Inflammatory macrophage treated with lipopolysaccharide for 1 hour (primary cell): ENCODE measurements around the gene PCNT.
"Not testable (repeated sequence)": the region's sequence is repeated elsewhere in the genome, so short reads cannot be mapped to it uniquely, and the experiment has no call there.

Experiments
- DNase-seq, 2 donors: peaks; one replicate each; pipeline ENCODE4 v3.0.0-alpha.2; 2020 to 2022

The PCNT gene

DNA sequence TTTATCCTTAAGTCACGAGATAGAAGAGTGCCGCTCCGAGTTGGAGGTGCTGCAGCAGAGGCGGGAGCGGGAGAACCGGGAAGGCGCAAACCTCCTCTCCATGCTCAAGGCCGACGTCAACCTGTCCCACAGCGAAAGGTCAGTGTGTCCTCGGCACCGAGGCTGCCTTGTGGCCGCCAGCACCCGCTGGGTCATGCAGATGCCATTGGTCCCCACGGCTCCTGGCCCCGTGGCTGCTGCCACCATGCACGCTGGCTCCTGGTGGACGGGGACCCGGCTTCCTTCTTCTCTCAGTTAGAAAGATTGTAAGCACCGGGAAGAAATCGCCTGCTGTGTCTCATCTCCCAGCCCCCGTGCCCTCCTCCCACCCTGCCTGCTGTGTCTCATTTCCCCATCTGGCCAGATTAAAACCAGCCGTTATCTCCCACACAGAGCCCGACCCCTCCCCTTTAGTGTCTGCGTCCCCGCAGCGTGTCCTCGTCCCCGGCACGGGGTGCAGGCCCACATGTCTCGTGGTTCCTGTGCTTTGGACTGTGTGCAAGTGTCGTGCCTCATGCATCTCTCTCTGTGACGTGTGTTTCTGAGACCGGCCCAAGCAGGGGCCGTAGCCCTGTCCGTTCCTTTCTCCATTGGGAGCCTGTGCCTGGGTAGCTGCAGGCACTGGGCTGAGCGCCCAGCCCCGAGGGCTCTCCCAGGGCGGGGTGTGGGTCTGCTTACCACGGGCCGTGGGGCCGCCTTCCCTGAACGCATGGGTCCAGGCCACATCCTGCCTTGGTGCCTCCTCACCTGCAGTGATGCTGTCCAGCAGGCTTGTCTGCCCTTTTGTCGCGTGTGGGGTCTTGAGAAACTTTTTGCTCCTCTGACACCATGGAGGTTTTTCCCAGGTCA lies 62.1 kb downstream of the PCNT start:
- DNase-seq: no peak

DNA sequence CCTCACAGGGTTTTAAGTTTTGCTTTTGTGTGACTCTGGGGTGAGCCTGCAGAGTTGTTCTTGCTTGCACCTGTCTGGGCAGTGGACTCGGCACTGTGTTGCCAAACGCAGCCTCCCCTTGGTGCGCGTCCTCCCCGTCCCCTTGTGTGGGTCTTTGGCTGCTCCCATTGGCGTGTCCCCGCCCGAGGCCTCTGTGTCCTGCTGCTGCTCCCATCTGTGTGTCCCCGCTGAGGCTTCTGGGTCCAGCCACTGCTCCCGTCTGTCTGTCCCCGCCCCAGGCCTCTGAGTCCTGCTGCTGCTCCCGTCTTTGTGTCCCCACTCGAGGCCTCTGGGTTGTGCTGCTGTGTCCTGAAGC lies 62.8 kb downstream of the PCNT start:
- DNase-seq: no peak

- DNase-seq: no peak
Observed at GRCh38 chr21:46388206-46388880, 64.4 kb downstream of the PCNT start.

GRCh38 chr21:46388896-46389295 lies 64.9 kb downstream of the PCNT start:
- DNase-seq: no peak

GRCh38 chr21:46390603-46391545 lies 66.9 kb downstream of the PCNT start:
- no peak for DNase-seq

DNA sequence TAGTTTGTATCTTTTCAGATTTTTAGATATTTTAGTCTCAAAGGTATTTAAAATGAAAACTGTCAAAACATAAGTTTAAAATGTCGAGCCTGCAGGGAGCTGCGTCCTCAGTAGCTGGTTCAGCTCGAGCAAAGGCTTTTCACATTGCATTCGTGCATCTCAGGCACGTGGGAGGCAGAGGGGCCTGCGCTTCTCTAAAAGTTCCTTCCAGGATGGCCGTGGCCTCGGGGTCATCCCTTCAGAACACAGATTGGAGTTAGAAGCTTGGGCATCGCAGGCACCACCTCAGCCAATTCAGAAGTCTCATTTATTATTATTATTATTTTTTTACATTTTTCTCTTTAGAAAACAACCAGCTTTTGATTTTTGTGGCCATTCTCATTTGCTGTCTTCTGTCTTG lies 67.8 kb downstream of the PCNT start:
- DNase-seq: no peak

DNA sequence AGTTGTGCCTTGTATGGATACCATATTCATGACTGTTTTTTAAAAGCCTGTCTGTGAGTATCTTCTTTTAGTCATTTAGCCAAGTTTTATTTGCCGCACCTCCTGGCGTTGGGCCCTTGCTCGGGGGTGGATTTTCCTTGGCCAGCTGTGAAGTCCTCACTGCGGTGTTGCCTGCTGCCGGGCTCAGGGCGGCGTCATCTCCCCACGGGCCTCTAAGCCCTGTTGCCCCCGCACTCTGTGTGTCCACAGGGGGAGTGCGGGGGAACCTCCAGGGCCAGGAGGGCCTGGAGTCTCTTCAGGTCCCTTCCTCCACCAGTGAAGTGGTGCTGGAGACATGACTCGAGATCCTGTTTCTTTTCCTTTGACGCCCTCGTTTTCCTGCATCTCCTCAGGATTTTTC lies 69.0 kb downstream of the PCNT start:
- no peak for DNase-seq

DNA sequence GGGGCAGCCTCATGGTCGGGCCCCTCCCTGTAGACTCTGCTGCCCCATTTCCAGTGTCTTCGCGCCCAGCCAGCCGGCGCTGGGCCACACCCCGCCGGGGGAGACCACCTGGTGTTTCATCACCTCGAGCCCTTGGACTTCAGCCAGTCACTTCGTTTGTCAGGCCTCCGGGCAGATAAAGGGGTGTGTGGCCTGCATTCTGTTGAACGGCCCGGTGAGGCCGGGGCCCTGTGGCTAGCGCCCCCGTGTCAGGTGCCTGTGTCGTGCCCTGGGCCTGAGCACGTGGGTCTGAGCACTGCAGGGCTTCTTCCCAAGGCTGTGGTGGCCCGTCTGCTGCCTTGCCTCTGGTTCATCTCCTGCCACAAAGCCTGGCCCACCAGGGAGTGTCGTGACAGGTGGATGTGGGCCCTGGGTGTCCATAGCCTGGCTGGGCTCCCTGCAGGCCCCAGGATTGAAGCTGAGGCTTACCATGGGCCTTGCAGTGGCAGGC lies 69.5 kb downstream of the PCNT start:
- no peak for DNase-seq

DNA sequence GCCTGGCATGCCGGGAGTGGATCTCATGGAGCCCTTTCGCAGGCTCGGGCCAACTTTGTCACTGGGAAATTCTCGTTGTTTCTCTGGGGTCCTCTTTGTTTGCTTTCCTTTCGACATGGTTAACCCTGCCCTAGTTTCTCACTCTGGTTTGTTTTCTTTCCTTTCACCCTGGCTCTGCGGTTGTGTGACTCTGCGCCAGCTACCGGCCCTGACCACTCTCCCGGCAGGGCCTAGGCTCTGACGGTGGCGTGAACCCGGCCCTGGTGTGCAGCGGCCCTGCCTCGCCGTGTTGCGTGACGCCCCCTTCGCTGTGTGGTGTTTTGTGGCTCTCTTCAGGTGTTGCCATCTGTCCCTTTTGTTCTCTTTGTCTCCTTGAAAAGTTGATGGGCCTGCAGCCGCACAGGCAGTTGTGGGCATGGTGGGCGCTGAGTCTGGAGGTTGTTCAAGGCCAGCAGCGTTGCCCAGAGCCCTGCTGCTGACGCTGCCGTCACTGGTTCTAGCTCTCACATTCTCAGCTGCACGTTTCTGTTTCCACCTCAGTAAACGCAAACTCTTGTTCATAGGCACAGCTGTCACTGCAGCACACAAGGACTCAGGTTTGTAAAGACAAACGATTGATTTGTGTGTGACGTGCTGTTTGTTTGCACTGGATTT lies 70.1 kb downstream of the PCNT start:
- DNase-seq: no peak

DNA sequence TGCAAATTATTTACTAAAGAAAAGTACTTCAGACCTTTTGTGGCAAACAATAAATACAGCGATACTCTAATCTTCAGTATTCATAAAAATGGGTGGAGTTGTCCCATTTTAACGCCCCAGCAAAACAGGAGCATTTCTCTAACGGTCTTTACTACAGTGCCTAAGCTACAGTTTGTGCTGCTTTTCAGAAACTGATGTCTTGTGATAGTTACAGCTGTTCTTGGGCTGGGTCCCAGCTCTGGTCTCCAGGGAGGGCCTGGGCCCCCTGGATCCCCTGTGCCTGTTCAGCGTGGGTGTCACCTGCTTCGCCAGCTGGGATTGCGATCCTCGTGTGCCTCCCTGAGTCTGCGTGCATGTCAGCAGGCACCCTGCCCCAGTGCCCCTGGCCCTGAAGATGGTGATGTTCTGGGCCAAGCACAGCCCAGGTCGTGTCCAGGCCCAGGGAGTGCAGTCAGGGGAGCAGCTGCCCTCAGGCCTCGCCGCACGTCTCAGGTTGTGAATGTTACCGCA lies 70.7 kb downstream of the PCNT start:
- DNase-seq: no peak

GRCh38 chr21:46397211-46397905 lies 73.4 kb downstream of the PCNT start:
- no peak for DNase-seq

DNA sequence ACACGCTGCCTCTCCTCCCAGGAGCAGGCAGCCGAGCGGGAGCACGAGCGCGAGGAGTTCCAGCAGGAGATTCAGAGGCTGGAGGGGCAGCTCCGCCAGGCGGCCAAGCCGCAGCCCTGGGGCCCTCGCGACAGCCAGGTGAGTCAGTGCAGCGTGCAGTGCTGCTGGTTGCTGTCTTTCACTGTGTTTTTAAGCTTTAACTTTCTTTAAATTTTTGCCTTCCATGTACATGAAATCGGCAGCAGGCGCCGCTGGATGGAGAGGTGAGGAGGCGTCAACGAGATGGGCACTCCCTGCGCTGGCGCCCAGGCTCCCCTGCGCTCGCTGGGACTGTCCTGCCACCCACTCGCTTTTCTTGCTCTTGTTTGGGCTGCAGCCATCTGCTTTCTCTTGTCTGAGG lies 74.0 kb downstream of the PCNT start:
- no peak for DNase-seq

GRCh38 chr21:46399129-46399528 lies 75.2 kb downstream of the PCNT start:
- DNase-seq: no peak

DNA sequence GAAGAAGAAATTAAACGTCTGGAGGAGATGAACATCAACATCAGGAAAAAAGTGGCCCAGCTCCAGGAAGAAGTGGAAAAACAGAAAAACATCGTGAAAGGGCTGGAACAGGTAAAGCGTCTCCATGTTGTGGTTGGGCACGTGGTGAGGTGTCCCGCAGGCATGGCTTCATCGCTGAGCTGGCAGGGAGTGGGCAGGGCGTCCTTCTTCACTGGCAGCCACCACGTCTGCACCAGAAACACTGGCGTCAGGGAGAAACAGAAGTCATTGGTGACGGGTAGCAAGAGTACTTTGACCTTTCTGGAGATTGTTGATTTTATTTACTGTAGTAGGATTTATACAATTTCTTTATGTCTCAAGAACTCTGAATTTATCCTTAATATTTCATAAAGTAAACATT lies 75.7 kb downstream of the PCNT start:
- no peak for DNase-seq

DNA sequence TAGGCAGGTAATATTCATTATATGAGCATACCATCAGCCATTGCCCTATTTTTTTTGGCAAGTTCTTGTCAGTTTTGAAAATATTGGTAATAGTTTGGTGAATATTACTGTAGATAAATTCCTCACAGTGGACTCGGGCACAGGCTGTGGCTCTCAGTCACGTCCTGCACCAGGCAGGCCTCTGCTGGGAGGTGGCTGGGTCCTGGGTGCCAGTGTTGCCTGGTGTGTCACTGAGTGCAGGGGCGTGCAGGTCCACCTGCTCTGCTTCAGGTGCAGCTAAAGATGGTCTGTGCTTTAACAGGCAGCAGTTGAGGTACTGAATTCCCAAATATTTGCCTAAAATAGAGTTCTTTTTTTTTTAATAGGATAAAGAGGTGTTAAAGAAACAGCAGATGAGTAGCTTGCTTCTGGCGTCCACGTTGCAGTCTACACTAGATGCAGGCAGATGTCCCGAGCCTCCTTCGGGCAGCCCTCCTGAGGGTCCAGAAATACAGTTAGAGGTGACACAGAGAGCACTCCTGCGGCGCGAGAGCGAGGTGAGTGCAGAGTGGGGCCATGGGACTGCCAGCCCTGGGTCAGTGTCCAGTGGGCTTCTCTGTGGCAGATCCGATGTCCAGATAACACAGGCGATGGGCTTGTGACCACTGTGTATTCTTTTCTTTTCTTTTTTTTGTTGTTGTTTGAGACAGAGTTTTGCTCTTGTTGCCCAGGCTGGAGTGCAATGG lies 77.4 kb downstream of the PCNT start:
- DNase-seq: no peak

GRCh38 chr21:46402421-46402820 lies 78.5 kb downstream of the PCNT start:
- no peak for DNase-seq

DNA sequence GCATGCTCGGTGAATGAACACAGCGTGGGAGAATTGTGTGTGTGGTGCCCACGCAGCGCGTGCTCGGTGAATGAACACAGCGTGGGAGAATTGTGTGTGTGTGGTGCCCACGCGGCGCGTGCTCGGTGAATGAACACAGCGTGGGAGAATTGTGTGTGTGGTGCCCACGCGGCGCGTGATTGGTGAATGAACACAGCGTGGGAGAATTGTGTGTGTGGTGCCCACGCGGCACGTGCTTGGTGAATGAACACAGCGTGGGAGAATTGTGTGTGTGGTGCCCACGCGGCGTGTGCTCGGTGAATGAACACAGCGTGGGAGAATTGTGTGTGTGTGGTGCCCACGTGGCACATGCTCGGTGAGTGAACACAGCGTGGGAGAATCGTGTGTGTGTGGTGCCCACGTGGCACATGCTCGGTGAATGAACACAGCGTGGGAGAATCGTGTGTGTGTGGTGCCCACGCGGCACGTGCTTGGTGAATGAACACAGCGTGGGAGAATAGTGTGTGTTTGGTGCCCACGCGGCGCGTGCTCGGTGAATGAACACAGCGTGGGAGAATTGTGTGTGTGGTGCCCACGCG lies 79.4 kb downstream of the PCNT start:
- not testable (repeated sequence) for DNase-seq

DNA sequence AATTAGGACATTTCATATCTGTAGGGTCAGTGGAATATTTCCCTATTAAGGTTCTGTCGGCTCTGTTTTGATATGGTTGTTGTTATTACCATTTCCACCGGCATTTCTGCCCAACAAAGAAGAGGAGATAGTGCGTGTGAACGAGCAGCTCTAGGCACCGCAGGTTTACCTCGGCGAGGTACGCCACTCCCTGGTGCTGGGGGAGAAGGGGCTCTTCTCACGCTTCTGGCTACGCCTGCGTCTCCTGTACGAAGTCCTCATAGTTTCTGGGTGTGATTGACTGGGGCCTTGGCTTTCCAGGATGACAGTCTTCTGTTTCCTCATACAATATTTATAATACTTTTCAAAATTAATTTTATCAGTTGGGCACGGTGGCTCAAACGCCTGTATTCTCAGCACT lies 80.3 kb downstream of the PCNT start:
- DNase-seq: no peak

GRCh38 chr21:46406001-46406400 lies 82.0 kb downstream of the PCNT start:
- DNase-seq: no peak

DNA sequence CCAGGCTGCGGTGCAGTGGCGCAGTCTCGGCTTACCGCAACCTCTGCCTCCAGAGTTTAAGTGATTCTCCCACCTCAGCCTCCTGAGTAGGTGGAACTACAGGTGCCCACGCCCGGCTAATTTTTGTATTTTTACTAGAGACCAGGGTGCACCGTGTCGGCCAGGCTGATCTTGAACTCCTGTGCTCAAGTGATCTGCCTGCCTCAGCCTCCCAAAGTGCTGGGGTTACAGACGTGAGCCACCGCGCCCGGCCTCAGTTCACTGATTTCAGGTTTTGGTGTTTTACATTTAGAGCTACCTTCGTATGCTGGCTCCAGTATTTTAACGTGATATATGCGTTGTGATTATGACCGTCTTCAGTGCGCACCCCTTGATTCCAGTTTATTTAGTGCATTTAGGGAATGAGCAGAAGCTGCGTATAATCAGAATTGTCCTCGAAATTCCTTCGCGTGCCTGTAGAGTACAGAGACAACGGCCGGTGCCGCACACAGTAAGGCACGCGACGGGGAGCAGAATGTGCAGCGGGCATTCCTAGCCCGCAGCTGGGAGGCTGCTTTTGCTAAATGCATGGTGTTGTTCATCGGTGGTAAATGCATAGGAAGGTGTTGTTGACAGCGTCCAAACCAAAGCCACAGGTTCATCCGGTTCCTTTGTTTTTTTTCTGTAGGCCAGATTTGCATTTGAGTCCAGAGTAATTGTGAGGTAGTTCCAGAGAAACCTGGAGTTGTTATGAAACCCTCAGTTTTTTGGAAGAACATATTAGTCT lies 85.9 kb downstream of the PCNT start:
- no peak for DNase-seq
